Measurements from ENCODE around the gene DYSF. TPM values are rescaled to one million over a fixed set of nuclear protein-coding genes. Genes with fewer than 3 reads are reported as not detected.

The DYSF gene
- total RNA-seq, 1 experiment from 2014 or later = 5.5 TPM

- Histone ChIP-seq H3K79me1 (ENCODE audit: insufficient read depth, low read depth, low read length, poor library complexity, severe bottlenecking) (no peaks in the 10 kb centered on the region), H3K4me2 (ENCODE audit: insufficient read depth, insufficient read length, low read length) (no peak overlapping the region), H3K9me3 (ENCODE audit: control insufficient read depth, low read depth, low read length) (no peaks in the 10 kb centered on the region), H3K23me2 (ENCODE audit: insufficient read length, low read depth, low read length, poor library complexity, severe bottlenecking) (no peaks in the 10 kb centered on the region), H2AK5ac (ENCODE audit: insufficient read length, low read length) (no peak overlapping the region), H4K8ac (replicated peaks; ENCODE audit: insufficient read length, low read depth, low read length) (no peak overlapping the region), H3K18ac (ENCODE audit: insufficient read length, low read depth, low read length) (no peak overlapping the region), H3K56ac (ENCODE audit: insufficient read length, low read depth, low read length) (no peak overlapping the region), H4K91ac (ENCODE audit: insufficient read length, low read depth, low read length) (no peak overlapping the region), H2BK20ac (ENCODE audit: low read depth, low read length, poor library complexity, severe bottlenecking) (no peak overlapping the region), H3K23ac (ENCODE audit: insufficient read length, low read depth, low read length) (no peak overlapping the region), H4K5ac (ENCODE audit: insufficient read length, low read depth, low read length) (no peak overlapping the region), H3K4me1 (ENCODE audit: insufficient read depth, low read length) (no peaks in the 10 kb centered on the region), H2BK12ac (ENCODE audit: insufficient read length, low read depth, low read length) (no peak overlapping the region), H3K27ac (ENCODE audit: insufficient read length, low read depth, low read length) (no peak overlapping the region), H3K79me2 (ENCODE audit: insufficient read depth, low read length) (no peaks in the 10 kb centered on the region), H2AFZ (ENCODE audit: low read length) (no peak overlapping the region), H4K20me1 (ENCODE audit: control insufficient read depth, insufficient read depth, insufficient read length) (no peaks in the 10 kb centered on the region), H3T11ph (ENCODE audit: low read length) (no peak overlapping the region), H3K14ac (ENCODE audit: insufficient read depth, low read length) (no peak overlapping the region), H2BK120ac (ENCODE audit: low read depth, low read length, poor library complexity, severe bottlenecking) (no peak overlapping the region), H3K9ac (ENCODE audit: extremely low read depth, insufficient read length, low read length) (no peak overlapping the region), H3K27me3 (ENCODE audit: insufficient read depth, low read length) (no peaks in the 10 kb centered on the region), H3K4ac (ENCODE audit: low read depth, low read length) (no peak overlapping the region), H2BK15ac (ENCODE audit: low read depth, low read length) (no peak overlapping the region), H2BK5ac (ENCODE audit: insufficient read length, low read length) (no peak overlapping the region)
- peaks cover 0 to 2% of the 10 kb centered on the region in 2 experiments; a peak in 2 of 4 replicates for H3K4me1 Mint-ChIP-seq
- no peaks in the 10 kb centered on the region for H3K36me3 Mint-ChIP-seq (ENCODE audit: insufficient read depth in 1 of 3, low read depth in 3 of 3)
- WGBS (ENCODE audit: extremely low coverage, insufficient read length, low lambda C conversion rate) = no CpG with 5 or more reads among the region's 11 CpGs
- DNase-seq = no peak
- TF ChIP-seq CTCF (conservative IDR thresholded peaks at IDR 0.05) = no peak
- peaks cover 1% of the 10 kb centered on the region for H3K27me3 Mint-ChIP-seq (ENCODE audit: low read depth)
- no peak overlapping the region for H3K27ac Mint-ChIP-seq
- no peaks in the 10 kb centered on the region for H3K9me3 Mint-ChIP-seq
- H3K4me3 Mint-ChIP-seq = no peak overlapping the region
Observed at GRCh38 chr2:71513721-71514120, 60.4 kb downstream of the DYSF start.

Measured in H9 (cell line).